OCI-M2 (cell line): ENCODE measurements around the gene ASCL2.

Experiments used
- DNase-seq: peaks from one replicate; lab custom pipeline; 2025; ENCODE audit not compliant: unreplicated experiment; lab: John Stamatoyannopoulos, UW

The ASCL2 gene, protein sequence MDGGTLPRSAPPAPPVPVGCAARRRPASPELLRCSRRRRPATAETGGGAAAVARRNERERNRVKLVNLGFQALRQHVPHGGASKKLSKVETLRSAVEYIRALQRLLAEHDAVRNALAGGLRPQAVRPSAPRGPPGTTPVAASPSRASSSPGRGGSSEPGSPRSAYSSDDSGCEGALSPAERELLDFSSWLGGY

GRCh38 chr11:2270322-2271076 lies at the start of gene ASCL2:
Gene ASCL2 (minus strand): TSS chr11:2270588. CDS start chr11:2270332, 256 bp downstream.
- no peak for DNase-seq

- no peak for DNase-seq
Measured at GRCh38 chr11:2319791-2320472, 49.5 kb upstream of the ASCL2 start.

GRCh38 chr11:2318707-2319106 lies 48.3 kb upstream of the ASCL2 start:
- no peak for DNase-seq

DNA sequence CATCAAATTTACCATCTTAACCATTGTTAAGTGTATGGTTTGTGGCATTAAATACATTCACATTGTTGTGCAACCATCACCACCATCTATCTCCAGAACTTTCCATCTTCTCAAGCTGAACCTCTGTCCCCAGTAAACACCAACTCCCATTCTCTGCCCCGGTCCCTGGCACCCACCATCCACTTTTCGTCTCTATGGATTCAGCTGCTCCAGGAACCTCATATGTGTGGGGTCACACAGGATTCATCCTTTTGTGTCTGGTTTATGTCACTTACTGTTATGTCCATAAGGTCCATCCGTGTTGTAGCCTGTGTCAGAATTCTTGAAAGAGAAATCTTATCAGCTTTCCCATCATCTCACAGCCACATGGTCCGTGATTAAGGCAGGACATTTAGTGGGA lies 47.7 kb upstream of the ASCL2 start:
- no peak for DNase-seq

GRCh38 chr11:2317354-2318050 lies 47.1 kb upstream of the ASCL2 start:
- DNase-seq: no peak

GRCh38 chr11:2316963-2317244 lies 46.5 kb upstream of the ASCL2 start:
- DNase-seq: no peak

DNA sequence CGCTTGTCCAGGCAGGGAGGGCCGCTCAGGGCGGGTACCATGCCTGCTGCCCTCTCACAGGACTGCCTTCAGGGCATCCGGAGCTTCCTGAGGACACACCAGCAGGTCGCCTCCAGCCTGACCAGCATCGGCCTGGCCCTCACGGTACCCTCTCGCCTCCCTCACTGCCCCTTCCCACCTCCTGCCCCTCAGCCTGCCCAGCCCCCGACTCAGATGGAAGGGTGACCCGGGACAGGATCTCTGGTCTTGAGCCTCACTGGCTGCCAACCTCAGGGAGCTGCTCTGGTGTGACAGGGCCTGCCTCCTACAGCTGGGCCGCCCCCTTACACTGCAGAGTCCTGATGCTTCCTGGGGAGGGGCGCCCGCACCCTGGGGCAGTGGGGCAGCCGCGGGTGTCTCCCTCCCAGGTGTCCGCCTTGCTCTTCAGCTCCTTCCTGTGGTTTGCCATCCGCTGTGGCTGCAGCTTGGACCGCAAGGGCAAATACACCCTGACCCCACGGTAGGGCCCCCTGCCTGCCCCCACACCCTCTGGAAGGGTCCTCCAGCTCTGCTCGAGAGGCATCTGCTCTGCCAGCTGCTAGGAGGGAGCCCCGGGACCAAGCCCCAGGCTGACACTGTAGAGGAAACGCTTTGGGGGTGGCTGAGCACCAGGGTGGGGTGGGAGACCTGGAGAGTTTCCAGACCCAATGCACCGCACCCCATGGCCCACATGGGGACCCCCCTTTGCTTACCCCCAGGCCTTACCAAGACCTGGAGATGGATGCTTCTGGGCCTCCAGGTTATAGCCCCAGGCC lies 46.0 kb upstream of the ASCL2 start:
- DNase-seq: no peak

DNA sequence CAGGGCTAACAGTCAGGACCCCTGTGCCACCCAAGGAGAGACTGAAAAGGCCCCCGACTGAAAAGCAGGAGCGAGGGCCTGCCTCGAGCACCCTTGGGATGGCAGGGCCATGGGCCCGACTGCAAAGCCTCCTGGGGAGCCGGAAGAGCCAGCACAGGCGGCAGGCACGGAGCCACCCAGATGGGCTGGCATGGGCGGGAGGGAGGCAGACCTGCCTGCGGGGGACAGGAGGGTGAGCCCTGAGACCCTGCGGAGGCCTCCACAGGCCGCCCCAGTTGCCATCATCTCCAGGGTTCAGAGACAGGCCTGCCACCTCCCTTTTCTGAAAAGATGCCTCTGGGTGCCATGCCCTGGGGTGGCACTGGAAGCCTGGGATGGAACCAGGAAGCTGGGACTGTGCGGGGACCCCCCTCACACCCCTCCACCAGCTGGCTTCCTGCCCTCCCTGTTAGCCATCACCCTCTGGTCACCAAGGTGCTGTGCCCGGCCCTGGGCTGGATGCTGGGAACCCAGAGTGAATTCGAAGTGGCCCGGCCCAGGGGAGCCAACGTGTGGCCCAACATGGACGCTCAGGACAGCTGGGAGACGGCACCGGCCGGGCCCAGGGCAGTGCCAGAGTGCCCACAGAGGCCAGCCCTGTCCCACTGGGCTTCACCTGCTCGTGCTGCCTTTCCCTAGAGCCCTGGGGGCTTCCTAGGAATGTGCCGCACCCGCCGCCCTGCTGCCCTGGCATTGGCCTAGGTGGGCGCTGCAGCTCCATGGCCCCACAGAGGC lies 45.2 kb upstream of the ASCL2 start:
- no peak for DNase-seq

DNA sequence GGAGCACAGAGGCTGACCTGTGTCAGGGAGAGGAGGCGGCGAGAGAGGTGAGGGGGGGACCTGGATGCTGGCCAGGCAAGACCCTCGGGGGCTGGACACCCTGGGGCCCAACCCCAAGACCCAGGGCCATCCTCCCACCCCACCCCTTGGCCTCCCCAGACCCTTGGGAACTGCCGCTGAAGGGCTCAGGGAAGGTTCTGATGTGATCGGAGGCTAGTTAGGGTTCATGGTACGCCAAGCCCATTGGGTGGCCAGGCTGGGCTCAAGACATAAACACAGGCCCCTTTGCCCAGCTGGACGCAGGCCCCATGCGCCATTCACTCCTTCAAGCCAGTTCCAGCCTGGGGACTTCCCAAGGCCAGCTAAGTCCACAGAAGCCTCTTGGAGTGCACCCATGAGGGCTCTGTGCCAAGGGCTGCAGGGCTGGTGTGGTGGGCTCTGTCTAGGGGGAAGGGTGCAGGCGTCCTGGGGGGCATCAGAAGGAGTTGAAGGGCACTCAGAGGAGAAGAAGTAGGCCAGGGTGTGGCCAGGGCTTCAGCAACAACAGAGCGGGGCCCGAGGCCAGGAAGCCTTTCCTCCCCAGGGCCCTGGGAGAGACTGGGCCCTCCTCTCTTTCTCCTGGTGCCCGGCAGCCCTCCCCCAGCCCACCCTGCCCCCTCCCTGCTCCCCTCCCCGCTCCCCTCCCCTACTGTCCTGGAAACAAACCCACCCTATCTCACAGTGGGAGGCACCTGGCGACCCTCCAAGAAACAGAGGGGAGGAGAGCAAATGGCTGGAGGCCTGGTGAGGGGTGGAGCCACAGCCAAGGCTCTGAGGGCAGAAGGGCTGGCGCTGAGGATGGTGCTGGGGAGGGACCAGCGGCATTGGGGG lies 44.4 kb upstream of the ASCL2 start:
- no peak for DNase-seq

DNA sequence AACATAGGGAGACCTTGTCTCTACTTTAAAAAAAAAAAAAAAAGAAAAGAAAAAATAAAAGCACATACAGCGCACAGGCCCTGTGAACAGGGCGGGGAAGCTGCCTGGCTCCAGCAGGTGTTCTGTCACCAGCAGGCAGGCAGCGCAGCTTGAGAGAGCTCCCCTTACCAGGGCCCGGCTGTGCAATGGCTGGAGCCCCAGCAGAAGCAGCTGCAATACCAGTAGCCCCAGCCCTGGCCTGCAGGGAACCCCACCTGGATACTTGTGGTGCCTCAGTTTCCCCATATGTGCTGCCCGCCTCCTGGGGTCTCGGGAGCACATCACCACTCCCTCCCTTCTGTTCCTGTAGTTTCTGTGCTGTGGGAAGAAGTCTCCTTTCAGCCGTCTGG lies 43.7 kb upstream of the ASCL2 start:
- DNase-seq: no peak

GRCh38 chr11:2313051-2313951 lies 42.9 kb upstream of the ASCL2 start:
- no peak for DNase-seq

DNA sequence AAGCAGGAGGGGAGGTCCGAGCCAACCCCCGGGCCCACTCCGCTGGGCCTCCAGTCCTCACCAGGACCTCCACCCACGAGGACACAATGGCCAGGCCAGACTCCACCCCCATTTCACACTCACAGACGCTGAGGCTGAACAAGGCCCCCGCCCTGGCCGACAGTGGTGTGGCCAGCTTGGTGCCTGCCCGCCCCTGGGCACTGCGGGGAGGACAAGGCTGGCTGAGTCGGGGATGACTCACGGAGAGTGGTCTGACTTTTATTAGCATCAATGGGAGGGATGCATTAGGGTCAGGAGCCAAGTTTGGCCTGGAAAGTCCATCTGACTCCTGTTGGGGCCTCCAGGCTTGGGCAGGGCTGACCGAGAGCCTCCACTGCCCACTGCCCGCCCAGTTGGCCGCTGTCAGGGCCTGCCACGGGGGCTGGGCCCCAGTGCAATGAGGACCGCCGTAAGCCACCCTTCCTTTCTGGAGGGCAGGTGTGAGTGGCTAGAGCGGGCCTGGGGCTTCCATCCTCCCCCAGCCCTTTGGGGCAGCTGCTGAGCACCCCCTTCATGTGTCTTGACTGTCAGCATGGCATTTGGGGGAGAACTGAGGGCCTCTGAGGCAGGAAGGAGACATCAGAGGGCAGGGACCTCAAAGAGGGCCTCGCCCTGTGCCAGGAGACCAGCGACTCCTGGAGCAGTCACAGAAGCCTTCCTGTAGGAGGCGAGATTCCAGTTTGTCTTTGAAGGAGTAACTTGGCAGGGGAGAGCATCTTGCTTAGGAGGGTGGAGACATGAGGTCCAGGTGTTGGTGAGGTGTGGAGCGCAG lies 42.0 kb upstream of the ASCL2 start:
- DNase-seq: no peak

- DNase-seq: no peak
Measured at GRCh38 chr11:2311353-2312133, 41.2 kb upstream of the ASCL2 start.

DNA sequence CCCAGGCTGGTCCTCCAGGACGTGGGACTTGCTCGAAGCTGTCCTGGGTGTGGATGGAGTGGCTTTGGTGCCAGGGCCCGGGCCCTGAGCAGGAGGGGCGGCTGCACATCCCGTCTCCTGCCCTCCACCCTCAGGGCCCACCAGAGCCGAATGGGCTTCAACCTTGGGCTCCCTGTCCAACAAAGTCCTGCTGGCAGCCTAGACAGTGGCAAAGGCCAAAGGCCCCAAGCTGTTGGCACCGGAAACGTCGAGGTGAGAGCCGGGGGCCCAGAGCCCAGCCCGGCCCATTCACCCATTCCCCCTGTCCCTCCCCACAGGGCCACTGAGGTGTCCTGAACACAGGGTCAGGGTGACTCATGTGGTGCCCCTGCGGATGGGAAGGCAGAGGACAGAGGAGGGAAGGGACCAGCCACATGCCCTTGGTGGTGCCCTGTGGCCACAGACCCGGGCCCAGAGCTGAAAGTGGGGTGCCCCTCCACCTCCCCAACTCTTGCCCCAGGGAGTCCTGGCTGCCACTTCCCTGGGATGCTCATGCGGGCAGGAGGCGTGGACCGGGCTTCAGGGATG lies 40.5 kb upstream of the ASCL2 start:
- no peak for DNase-seq

- DNase-seq: no peak
Measured at GRCh38 chr11:2310073-2310785, 39.8 kb upstream of the ASCL2 start.
